RWPE2 (cell line): ENCODE data around the gene FGF11.
A peak's percentile ranks its signal among the peaks of the same experiment; 100 is the strongest.

Experiments
- ATAC-seq: fragments of 200-7000 bp; cut with Tn5 transposase; 3 replicates; pipeline ENCODE4 v1.9.1; 2021; ENCODE audit warnings: low read depth
- DNase-seq: peaks from one replicate; pipeline ENCODE4 v3.0.0-alpha.2; 2020; ENCODE audit warnings: low spot score
- H3K27ac ChIP-seq: fragments of 450-650 bp; 2 replicates; pipeline ENCODE4 v1.5.1; 2017; ENCODE audit warnings: mild to moderate bottlenecking; ENCODE audit not compliant: poor library complexity, severe bottlenecking
- H3K27me3 ChIP-seq: fragments of 250-450 bp; sonication (Bioruptor Pico); 2 replicates; pipeline ENCODE4 v1.5.1; 2021; ENCODE audit warnings: mild to moderate bottlenecking, moderate library complexity; ENCODE audit not compliant: insufficient read depth, poor library complexity, severe bottlenecking
- H3K36me3 ChIP-seq: fragments of 250-450 bp; sonication (Bioruptor Pico); 2 replicates; pipeline ENCODE4 v1.5.1; 2020; ENCODE audit warnings: low read depth, mild to moderate bottlenecking, moderate library complexity
- H3K4me1 ChIP-seq: fragments of 250-450 bp; sonication (Bioruptor Pico); 2 replicates; pipeline ENCODE4 v1.5.1; 2021; ENCODE audit warnings: mild to moderate bottlenecking, moderate library complexity; ENCODE audit not compliant: insufficient read depth, poor library complexity, severe bottlenecking
- H3K4me3 ChIP-seq: fragments of 250-450 bp; sonication (Bioruptor Pico); 2 replicates; pipeline ENCODE4 v1.5.1; 2021; ENCODE audit warnings: mild to moderate bottlenecking, moderate library complexity; ENCODE audit not compliant: severe bottlenecking
- H3K9me3 ChIP-seq: fragments of 250-450 bp; sonication (Bioruptor Pico); 2 replicates; pipeline ENCODE4 v1.5.1; 2021; ENCODE audit warnings: mild to moderate bottlenecking, moderate library complexity; ENCODE audit not compliant: severe bottlenecking
- TF ChIP-seq, protein P1 (sequence below): fragments of 450-650 bp; IDR thresholded peaks from one replicate; pipeline ENCODE4 v1.5.1; 2017; ENCODE audit warnings: mild to moderate bottlenecking, moderate library complexity; ENCODE audit not compliant: poor library complexity, severe bottlenecking

FGF11 gene

DNA sequence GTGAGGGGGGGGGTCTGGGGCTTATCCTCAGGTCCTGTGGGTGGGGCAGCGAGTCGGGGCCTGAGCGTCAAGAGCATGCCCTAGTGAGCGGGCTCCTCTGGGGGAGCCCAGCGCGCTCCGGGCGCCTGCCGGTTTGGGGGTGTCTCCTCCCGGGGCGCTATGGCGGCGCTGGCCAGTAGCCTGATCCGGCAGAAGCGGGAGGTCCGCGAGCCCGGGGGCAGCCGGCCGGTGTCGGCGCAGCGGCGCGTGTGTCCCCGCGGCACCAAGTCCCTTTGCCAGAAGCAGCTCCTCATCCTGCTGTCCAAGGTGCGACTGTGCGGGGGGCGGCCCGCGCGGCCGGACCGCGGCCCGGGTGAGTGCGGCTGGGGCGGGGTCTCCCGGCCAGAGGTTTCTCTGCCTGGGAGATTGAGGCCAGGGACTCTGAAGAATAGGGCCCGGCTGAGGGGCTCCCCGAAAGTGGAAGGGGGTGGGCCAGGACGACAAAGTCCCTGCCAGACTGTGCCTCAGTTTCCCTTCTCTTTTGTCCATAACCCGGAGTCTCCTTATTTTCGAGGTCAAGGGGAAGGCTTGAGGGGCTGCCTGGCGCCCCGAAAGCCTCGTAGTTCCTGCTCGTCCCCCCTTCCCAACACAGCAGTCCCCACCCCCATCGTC is at the start of gene FGF11:
Gene FGF11, plus strand, starts transcription at position 51 of the 651 bp plus-strand sequence. Its CDS starts 109 bp downstream, at position 160.
- ATAC-seq, result no peak
- Histone ChIP-seq H3K4me3 (peak within 1 kb of the TSS; percentile 44), H3K9me3 (no peaks in the 10 kb centered on the region)

DNA sequence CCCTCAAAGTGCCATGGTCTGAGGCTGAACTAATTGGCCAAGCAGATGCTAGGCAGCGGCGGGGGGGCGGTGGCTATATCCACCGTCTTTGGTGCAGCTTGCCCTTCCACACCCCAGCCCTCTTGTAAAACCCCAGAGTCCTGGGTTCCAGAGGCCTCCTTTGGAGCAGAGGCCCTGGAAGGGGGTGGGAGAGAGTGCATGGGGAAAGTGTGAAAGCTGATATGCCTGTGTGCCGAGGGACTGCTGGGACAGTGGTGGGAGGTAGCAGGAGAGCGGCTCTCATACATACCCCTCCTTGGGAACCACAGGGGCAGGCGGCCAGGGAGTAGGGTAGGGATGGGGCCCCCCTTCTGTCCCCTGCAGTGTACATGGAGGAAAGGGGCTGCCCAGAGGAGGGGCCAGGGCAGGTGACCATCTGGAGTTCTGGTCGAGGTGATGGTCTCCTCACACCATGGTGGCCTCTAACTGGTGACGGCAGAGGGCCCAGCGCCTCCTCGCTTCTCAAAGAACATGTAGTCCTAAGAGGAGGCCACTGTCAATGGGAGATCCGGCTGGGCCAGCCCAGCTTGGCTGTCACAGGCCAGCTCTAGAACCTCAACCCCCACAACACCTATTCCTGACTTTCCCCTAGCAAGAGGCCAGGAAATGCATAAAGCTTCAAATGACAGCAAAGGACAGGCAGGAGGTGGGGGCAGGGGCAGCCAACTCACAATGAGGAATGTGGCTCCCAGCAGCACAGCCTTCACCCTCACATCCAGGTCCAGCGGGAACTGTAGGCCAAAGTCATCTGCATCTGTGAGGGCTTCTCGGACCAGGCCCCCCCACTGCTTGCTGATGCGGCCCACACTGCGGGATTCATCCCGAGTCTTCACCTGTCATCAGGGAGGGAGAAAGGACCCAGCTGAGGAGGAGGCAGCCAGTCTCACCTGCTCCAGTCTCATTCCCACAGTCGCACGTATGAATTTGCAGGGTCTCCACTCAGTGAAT is 49.1 kb upstream of the FGF11 start:
- TF ChIP-seq, protein P1, sequence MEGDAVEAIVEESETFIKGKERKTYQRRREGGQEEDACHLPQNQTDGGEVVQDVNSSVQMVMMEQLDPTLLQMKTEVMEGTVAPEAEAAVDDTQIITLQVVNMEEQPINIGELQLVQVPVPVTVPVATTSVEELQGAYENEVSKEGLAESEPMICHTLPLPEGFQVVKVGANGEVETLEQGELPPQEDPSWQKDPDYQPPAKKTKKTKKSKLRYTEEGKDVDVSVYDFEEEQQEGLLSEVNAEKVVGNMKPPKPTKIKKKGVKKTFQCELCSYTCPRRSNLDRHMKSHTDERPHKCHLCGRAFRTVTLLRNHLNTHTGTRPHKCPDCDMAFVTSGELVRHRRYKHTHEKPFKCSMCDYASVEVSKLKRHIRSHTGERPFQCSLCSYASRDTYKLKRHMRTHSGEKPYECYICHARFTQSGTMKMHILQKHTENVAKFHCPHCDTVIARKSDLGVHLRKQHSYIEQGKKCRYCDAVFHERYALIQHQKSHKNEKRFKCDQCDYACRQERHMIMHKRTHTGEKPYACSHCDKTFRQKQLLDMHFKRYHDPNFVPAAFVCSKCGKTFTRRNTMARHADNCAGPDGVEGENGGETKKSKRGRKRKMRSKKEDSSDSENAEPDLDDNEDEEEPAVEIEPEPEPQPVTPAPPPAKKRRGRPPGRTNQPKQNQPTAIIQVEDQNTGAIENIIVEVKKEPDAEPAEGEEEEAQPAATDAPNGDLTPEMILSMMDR, result no peak
- H3K27ac ChIP-seq, result no peak overlapping the region

More for the DNA sequence above, at the start of gene FGF11:
- Histone ChIP-seq H3K27me3 (no peaks in the 10 kb centered on the region), H3K27ac (peak within 1 kb of the TSS; percentile 82), H3K4me1 (peaks cover 17% of the 10 kb centered on the region), H3K36me3 (no peaks in the 10 kb centered on the region)
- TF ChIP-seq, protein P1, result no peak
- DNase-seq, result no peak

GRCh38 chr17:7391307-7391706 is 48.0 kb upstream of the FGF11 start:
- ATAC-seq, result no peak
- H3K27ac ChIP-seq, result no peak overlapping the region

More for the DNA sequence above, 49.1 kb upstream of the FGF11 start:
- DNase-seq (no peak), ATAC-seq (no peak)
- H3K36me3 ChIP-seq, result peaks cover 50% of the 10 kb centered on the region
- no peaks in the 10 kb centered on the region for H3K4me1 ChIP-seq
- no peaks in the 10 kb centered on the region for H3K27me3 ChIP-seq
- no peaks in the 10 kb centered on the region for H3K9me3 ChIP-seq
- no peak overlapping the region for H3K4me3 ChIP-seq

DNA sequence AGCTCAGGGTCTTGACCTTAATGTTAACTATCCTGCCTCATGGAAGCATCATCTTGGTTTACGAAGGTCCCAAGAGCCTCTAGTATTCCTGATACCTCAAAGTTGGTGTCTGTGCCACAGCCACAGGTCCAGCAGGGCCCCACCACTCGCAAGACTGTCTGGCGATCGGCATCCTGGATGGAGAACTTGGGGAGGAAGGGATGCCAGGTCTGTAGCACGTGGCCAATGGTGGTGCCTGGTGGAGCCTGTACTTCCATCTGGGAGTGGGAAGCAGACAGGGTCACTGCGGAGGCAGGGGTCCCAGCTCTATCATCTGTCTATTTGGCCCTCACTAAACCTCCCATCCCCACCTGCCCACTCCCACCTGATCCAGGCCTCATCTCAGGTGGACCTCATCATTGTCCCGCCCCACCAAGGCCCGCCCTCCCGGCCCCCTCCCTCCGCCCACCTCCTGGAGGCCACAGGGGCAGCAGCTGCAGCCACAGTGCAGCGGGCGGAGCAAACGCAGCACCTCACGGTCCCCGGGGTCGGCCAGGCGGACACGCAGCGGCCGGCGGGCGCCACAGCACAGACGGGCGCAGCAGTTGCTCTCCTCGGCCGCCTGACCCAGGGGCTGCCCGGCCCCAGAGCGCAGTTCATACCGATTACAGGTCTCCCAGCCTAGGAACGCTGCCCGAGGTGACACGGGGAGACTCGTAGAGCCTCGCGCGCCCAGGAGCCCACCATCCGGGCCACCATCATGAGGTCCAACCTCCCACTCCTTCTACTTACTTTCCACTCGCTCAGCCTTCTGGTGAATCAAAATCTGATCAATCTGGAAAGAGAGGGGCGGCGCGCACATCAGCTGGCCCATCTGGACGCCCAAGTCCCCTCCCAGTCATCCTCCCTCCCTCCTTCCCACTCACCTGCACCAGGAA is 46.4 kb upstream of the FGF11 start:
- peaks cover 48% of the 10 kb centered on the region for H3K36me3 ChIP-seq
- H3K9me3 ChIP-seq, result no peaks in the 10 kb centered on the region
- no peak for ATAC-seq
- H3K27ac ChIP-seq, result peak overlapping the region; percentile 73
- H3K27me3 ChIP-seq, result no peaks in the 10 kb centered on the region
- peak; percentile 59 for DNase-seq
- peak overlapping the region; percentile 76 for H3K4me3 ChIP-seq
- TF ChIP-seq, protein P1, result no peak
- H3K4me1 ChIP-seq, result no peaks in the 10 kb centered on the region

More at GRCh38 chr17:7391307-7391706, 48.0 kb upstream of the FGF11 start:
- Histone ChIP-seq H3K36me3 (peaks cover 50% of the 10 kb centered on the region), H3K4me3 (no peak overlapping the region), H3K4me1 (no peaks in the 10 kb centered on the region), H3K27me3 (no peaks in the 10 kb centered on the region), H3K9me3 (no peaks in the 10 kb centered on the region)
- no peak for DNase-seq
- TF ChIP-seq, protein P1, result no peak
